HepG2 (cell line): ENCODE results near the gene CAMK1. TPM values are rescaled to one million over a fixed set of nuclear protein-coding genes. Genes with fewer than 3 reads are reported as not detected.

Experiments used
- DRAP1 ChIP-seq: IDR thresholded peaks from 2 replicates; pipeline ENCODE4 v1.6.1; 2016; ENCODE audit warnings: missing genetic modification reagents, missing compliant biosample characterization
- FIP1L1 ChIP-seq: fragments of 200-400 bp; formaldehyde crosslinking; IDR thresholded peaks from 2 replicates; pipeline ENCODE4 v1.6.1; 2018; ENCODE audit warnings: low read depth, mild to moderate bottlenecking, low read length, moderate library complexity, borderline replicate concordance; ENCODE audit not compliant: insufficient read depth
- FOXP1 ChIP-seq, 2 experiments: fragments of 450-650 bp in 1 of 2; IDR thresholded peaks; 2 replicates each; pipeline ENCODE4 v1.6.1; 2017 to 2018; ENCODE audit warnings: antibody characterized with exemption in 1 of 2
- LRRFIP1 ChIP-seq: sonication (generic); formaldehyde crosslinking; conservative IDR thresholded peaks from 2 replicates; pipeline ENCODE4 v1.4.0; 2020; ENCODE audit warnings: missing genetic modification reagents
- MTA3 ChIP-seq: sonication (generic); formaldehyde crosslinking; IDR thresholded peaks from 2 replicates; pipeline ENCODE4 v1.4.0; 2020; ENCODE audit warnings: missing genetic modification reagents
- SIN3A ChIP-seq: IDR thresholded peaks from 2 replicates; pipeline ENCODE4 v1.6.1; 2011; ENCODE audit warnings: low read depth, mild to moderate bottlenecking, control low read depth, low read length, borderline replicate concordance
- SOX6 ChIP-seq, 2 experiments: fragments of 450-650 bp in 1 of 2; sonication (generic) in 1 of 2; formaldehyde crosslinking in 1 of 2; IDR thresholded peaks; 2 replicates each; pipeline versions ENCODE4 v1.4.0 to v1.6.1; 2017 to 2020; ENCODE audit warnings: antibody characterized with exemption in 1 of 2, mild to moderate bottlenecking in 1 of 2, missing genetic modification reagents in 1 of 2
- WIZ ChIP-seq: sonication (generic); formaldehyde crosslinking; IDR thresholded peaks from 2 replicates; pipeline ENCODE4 v1.5.1; 2020; ENCODE audit warnings: mild to moderate bottlenecking, missing genetic modification reagents
- ZBTB10 ChIP-seq: sonication (generic); formaldehyde crosslinking; IDR thresholded peaks from 2 replicates; pipeline ENCODE4 v1.4.0; 2020; ENCODE audit warnings: missing genetic modification reagents, borderline replicate concordance
- ZBTB49 ChIP-seq: sonication (generic); formaldehyde crosslinking; IDR thresholded peaks from 2 replicates; pipeline ENCODE4 v1.4.0; 2020; ENCODE audit warnings: missing genetic modification reagents, borderline replicate concordance
- ZMYM2 ChIP-seq: sonication (generic); formaldehyde crosslinking; IDR thresholded peaks from 2 replicates; pipeline ENCODE4 v1.8.0; 2022; ENCODE audit warnings: mild to moderate bottlenecking, missing genetic modification reagents
- ZNF160 ChIP-seq: sonication (generic); formaldehyde crosslinking; IDR thresholded peaks from 2 replicates; pipeline ENCODE4 v1.8.0; 2022; ENCODE audit warnings: mild to moderate bottlenecking, inconsistent platforms, missing genetic modification reagents
- ZNF503 ChIP-seq: sonication (generic); formaldehyde crosslinking; IDR thresholded peaks from 2 replicates; pipeline ENCODE4 v1.4.0; 2020; ENCODE audit warnings: missing genetic modification reagents
- ZNF562 ChIP-seq: sonication (generic); formaldehyde crosslinking; IDR thresholded peaks from 2 replicates; pipeline ENCODE4 v1.8.0; 2022; ENCODE audit warnings: missing genetic modification reagents, borderline replicate concordance
- ZNF629 ChIP-seq: sonication (generic); formaldehyde crosslinking; conservative IDR thresholded peaks from 2 replicates; pipeline ENCODE4 v1.5.0; 2020; ENCODE audit warnings: missing genetic modification reagents
- ZNF776 ChIP-seq: sonication (generic); formaldehyde crosslinking; IDR thresholded peaks from 2 replicates; pipeline ENCODE4 v1.4.0; 2020; ENCODE audit warnings: mild to moderate bottlenecking, missing genetic modification reagents
- ZNF777 ChIP-seq: sonication (generic); formaldehyde crosslinking; IDR thresholded peaks from 2 replicates; pipeline ENCODE4 v1.4.0; 2020; ENCODE audit warnings: missing genetic modification reagents
- ZNF780A ChIP-seq: sonication (generic); formaldehyde crosslinking; IDR thresholded peaks from 2 replicates; pipeline ENCODE4 v1.8.0; 2022; ENCODE audit warnings: mild to moderate bottlenecking, missing genetic modification reagents, moderate library complexity
- ZNF788 ChIP-seq: sonication (generic); formaldehyde crosslinking; IDR thresholded peaks from 2 replicates; pipeline ENCODE4 v1.5.0; 2020; ENCODE audit warnings: mild to moderate bottlenecking, missing genetic modification reagents, borderline replicate concordance
- polyA plus RNA-seq, 8 experiments: library from polyadenylated mRNA; depleted of rRNA in 3 of 8; stranded (reverse) in 7 of 8; unstranded in 1 of 8; fragments of >200 nt; fragmentation: Illumina TruSeq in 4 of 8; extraction: Trizol in 4 of 8; gene quantifications; 2 replicates each; pipeline versions ENCODE4 v1.2.1 to v1.2.3, GENCODE V29; 2011 to 2016; ENCODE audit warnings: low read depth in 4 of 8, missing spikeins in 1 of 8, mixed read lengths in 1 of 8; ENCODE audit not compliant: insufficient read depth in 1 of 8
- total RNA-seq, 5 experiments: library from RNA; depleted of rRNA; stranded (reverse); fragments of >200 nt; fragmentation: Illumina TruSeq; extraction: Trizol; gene quantifications; 2 replicates each; pipeline ENCODE4 v1.2.3, GENCODE V29; 2016; ENCODE audit warnings: low read depth in 1 of 5

CAMK1 gene
- total and polyA plus RNA-seq, 2 of the 13 experiments (the other 11 are each of a cell fraction or from before 2014, with no cell fraction given): 26.4 to 53.3 TPM

GRCh38 chr3:9770276-9770812 is 597 bp upstream of the CAMK1 start (continued):
- TF ChIP-seq WIZ (CRISPR knock-in tag) (0 out of 2 replicates have a peak, but pooled peaks have one; percentile 13), SOX6 (IDR thresholded peaks at IDR 0.05) (no peak), SOX6 (CRISPR knock-in tag; IDR thresholded peaks at IDR 0.05) (0 out of 2 replicates have a peak, but pooled peaks have one; percentile 14), ZNF629 (CRISPR knock-in tag) (peak; percentile 96), ZNF777 (CRISPR knock-in tag) (0 out of 2 replicates have a peak, but pooled peaks have one; percentile 37), FOXP1 (IDR thresholded peaks at IDR 0.05) (no peak), FOXP1 (CRISPR knock-in tag; IDR thresholded peaks at IDR 0.05) (no peak), ZNF780A (CRISPR knock-in tag) (no peak), MTA3 (CRISPR knock-in tag) (no peak), DRAP1 (no peak), ZNF776 (no peak), ZNF160 (0 out of 2 replicates have a peak, but pooled peaks have one; percentile 30), LRRFIP1 (CRISPR knock-in tag) (no peak), FIP1L1 (no peak), ZBTB49 (CRISPR knock-in tag) (no peak), ZNF562 (no peak), ZMYM2 (CRISPR knock-in tag) (peak; percentile 81), SIN3A (no peak), ZNF503 (CRISPR knock-in tag) (no peak), ZNF788 (CRISPR knock-in tag) (0 out of 2 replicates have a peak, but pooled peaks have one; percentile 8), ZBTB10 (CRISPR knock-in tag) (no peak)
